GM12892 (cell line): ENCODE results near the gene BCAS4.

Experiments used
- POLR2A ChIP-seq: IDR thresholded peaks from 2 replicates; pipeline ENCODE4 v1.6.1; 2011; ENCODE audit warnings: low read depth, low read length, control low read depth
- POLR2AphosphoS5 ChIP-seq: IDR thresholded peaks from 2 replicates; pipeline ENCODE4 v1.6.1; 2011; ENCODE audit warnings: low read depth, low read length, control low read depth

DNA sequence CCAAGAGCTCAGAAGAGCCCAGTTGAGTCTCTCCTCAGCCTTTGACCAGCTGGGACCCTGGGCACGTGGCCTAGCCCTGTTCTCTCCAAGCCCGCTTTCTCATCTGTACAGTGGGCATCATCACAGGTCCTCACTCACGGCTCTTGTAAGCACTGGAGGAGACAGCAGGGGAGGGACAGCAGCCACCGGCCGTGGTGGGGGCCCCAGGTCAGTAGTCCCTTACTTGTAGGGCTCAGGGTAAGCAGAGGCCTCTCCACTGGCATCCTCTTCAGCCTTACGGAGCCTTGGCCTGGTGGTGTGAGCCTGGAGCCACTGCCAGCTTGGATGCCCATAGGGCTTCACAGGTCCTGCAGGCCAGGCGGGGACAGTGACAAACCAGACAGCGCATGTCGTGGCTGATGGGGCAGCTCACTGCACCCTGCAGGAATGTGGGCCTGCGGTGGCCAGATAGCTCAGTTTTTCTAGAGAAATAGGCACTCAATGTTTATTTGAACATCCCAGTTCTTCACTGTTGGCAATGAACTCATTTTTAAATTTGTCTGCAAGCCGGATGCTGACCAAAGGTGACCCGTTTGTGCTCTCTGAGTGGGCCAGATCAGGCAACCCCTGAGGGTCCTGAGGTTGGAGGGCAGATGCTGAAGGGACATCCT, 71.3 kb downstream of the BCAS4 start:
- no peak for TF ChIP-seq POLR2A
- TF ChIP-seq POLR2AphosphoS5: no peak
